ENCODE results near the gene ACOXL. TPM values are rescaled to one million over a fixed set of nuclear protein-coding genes. Genes with fewer than 3 reads are reported as not detected.

ACOXL gene
- total RNA-seq, 1 donor from 2014 or later: 0.23 TPM

DNA sequence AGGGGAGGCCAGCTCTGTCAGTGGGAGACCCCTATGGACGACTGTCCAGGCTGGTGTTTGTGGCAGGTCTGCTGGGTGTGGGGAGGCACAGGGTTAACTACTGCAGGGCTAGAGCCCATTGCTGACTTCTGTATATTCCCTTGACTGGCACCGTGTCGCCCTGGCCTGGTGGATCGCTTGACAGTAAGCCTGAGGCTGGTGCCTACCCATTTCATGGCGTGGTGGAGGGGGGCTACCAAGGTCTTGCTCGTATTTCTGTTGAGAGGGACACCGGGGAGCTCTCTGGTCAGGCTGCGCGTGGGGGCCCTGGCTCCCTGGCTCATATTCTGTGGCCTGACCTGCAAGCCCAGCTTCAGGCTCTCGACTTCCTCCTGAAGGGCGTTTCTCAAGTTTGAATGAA, 119.7 kb downstream of the ACOXL start:
- peaks cover 11% of the 10 kb centered on the region for H3K27me3 ChIP-seq (ENCODE audit: insufficient read depth, low read length)
- no peak overlapping the region for H3K4me2 ChIP-seq (ENCODE audit: low read length)
- TF ChIP-seq, protein P1, sequence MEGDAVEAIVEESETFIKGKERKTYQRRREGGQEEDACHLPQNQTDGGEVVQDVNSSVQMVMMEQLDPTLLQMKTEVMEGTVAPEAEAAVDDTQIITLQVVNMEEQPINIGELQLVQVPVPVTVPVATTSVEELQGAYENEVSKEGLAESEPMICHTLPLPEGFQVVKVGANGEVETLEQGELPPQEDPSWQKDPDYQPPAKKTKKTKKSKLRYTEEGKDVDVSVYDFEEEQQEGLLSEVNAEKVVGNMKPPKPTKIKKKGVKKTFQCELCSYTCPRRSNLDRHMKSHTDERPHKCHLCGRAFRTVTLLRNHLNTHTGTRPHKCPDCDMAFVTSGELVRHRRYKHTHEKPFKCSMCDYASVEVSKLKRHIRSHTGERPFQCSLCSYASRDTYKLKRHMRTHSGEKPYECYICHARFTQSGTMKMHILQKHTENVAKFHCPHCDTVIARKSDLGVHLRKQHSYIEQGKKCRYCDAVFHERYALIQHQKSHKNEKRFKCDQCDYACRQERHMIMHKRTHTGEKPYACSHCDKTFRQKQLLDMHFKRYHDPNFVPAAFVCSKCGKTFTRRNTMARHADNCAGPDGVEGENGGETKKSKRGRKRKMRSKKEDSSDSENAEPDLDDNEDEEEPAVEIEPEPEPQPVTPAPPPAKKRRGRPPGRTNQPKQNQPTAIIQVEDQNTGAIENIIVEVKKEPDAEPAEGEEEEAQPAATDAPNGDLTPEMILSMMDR (IDR thresholded peaks at IDR 0.05; ENCODE audit: insufficient read depth, low read depth, low read length): no peak
- no peak for TF ChIP-seq EZH2 (IDR thresholded peaks at IDR 0.05; ENCODE audit: insufficient read depth, low read length)
- DNase-seq (ENCODE audit: low read depth) (no peak), FAIRE-seq (no peak)
- Mint-ChIP-seq H3K4me3 (ENCODE audit: unreplicated experiment) (no peak overlapping the region), H3K27me3 (ENCODE audit: low read depth, unreplicated experiment) (peaks cover 20% of the 10 kb centered on the region), H3K9me3 (ENCODE audit: unreplicated experiment) (no peaks in the 10 kb centered on the region), H3K36me3 (ENCODE audit: low read depth, unreplicated experiment) (no peaks in the 10 kb centered on the region), H3K27ac (ENCODE audit: unreplicated experiment) (no peak overlapping the region), H3K4me1 (ENCODE audit: low read depth, unreplicated experiment) (peaks cover 2% of the 10 kb centered on the region)
- no peaks in the 10 kb centered on the region for H3K79me2 ChIP-seq (ENCODE audit: insufficient read depth, low read length)
- no peaks in the 10 kb centered on the region for H3K4me1 ChIP-seq (ENCODE audit: insufficient read depth, low read length)
- no peak overlapping the region for H3K27ac ChIP-seq (ENCODE audit: low read depth, low read length)
- H3K9me3 ChIP-seq (ENCODE audit: insufficient read depth, low read depth, low read length): no peaks in the 10 kb centered on the region
- no peak overlapping the region for H3K4me3 ChIP-seq (ENCODE audit: insufficient read depth, low read depth, low read length)
- no peak overlapping the region for H3K9ac ChIP-seq (ENCODE audit: low read length)
- H4K20me1 ChIP-seq (ENCODE audit: insufficient read depth, low read length): no peaks in the 10 kb centered on the region
- H3K36me3 ChIP-seq (ENCODE audit: insufficient read depth, low read length): no peaks in the 10 kb centered on the region
- H2AFZ ChIP-seq (ENCODE audit: low read depth, low read length): no peak overlapping the region

DNA sequence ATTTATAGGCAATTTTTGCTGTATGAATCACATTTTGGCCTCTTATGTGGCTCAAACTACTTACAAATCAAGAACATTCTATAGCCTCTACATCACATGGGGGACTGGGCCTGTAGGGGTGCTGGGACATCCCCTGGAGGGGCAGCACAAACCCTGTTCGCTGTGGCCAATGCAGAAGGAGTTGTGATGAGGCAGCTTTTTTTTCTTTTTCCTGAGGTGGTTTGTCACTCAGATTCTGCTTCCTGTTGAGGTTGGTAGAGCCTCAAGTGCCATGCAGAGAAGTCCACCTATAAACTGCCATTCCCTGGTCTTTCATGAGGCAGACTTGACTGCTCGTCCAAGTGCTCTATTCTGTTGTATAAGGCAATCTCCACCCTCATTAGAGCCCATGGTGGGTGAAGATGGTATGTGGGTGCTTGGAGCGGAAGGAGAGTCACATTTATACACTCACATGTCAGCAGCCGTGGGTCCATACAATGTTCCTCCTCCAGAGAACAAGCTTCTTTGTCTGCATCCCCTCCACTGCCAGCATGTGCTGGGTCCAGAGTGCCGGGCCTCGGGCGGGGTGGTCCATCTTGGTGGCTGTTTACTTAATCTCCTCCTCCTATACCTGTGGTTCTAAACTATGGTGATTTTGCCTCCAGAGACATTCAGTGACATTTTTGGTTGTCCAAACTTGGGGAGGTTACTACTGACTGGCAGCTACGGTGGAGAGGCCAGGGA, 120.3 kb downstream of the ACOXL start:
- no peaks in the 10 kb centered on the region for H3K4me1 ChIP-seq (ENCODE audit: insufficient read depth, low read length)
- no peak overlapping the region for H3K27ac ChIP-seq (ENCODE audit: low read depth, low read length)
- no peaks in the 10 kb centered on the region for H3K9me3 ChIP-seq (ENCODE audit: insufficient read depth, low read depth, low read length)
- H3K9ac ChIP-seq (ENCODE audit: low read length): no peak overlapping the region
- Mint-ChIP-seq H3K4me1 (ENCODE audit: low read depth, unreplicated experiment) (no peaks in the 10 kb centered on the region), H3K9me3 (ENCODE audit: unreplicated experiment) (no peaks in the 10 kb centered on the region), H3K27me3 (ENCODE audit: low read depth, unreplicated experiment) (peaks cover 20% of the 10 kb centered on the region), H3K4me3 (ENCODE audit: unreplicated experiment) (no peak overlapping the region), H3K27ac (ENCODE audit: unreplicated experiment) (no peak overlapping the region), H3K36me3 (ENCODE audit: low read depth, unreplicated experiment) (no peaks in the 10 kb centered on the region)
- H3K79me2 ChIP-seq (ENCODE audit: insufficient read depth, low read length): no peaks in the 10 kb centered on the region
- FAIRE-seq (no peak), DNase-seq (ENCODE audit: low read depth) (no peak)
- no peaks in the 10 kb centered on the region for H4K20me1 ChIP-seq (ENCODE audit: insufficient read depth, low read length)
- TF ChIP-seq, protein P1 (IDR thresholded peaks at IDR 0.05; ENCODE audit: insufficient read depth, low read depth, low read length): no peak
- TF ChIP-seq EZH2 (IDR thresholded peaks at IDR 0.05; ENCODE audit: insufficient read depth, low read length): no peak
- peaks cover 11% of the 10 kb centered on the region for H3K27me3 ChIP-seq (ENCODE audit: insufficient read depth, low read length)
- H3K4me2 ChIP-seq (ENCODE audit: low read length): no peak overlapping the region
- H3K4me3 ChIP-seq (ENCODE audit: insufficient read depth, low read depth, low read length): no peak overlapping the region
- no peaks in the 10 kb centered on the region for H3K36me3 ChIP-seq (ENCODE audit: insufficient read depth, low read length)
- no peak overlapping the region for H2AFZ ChIP-seq (ENCODE audit: low read depth, low read length)

DNA sequence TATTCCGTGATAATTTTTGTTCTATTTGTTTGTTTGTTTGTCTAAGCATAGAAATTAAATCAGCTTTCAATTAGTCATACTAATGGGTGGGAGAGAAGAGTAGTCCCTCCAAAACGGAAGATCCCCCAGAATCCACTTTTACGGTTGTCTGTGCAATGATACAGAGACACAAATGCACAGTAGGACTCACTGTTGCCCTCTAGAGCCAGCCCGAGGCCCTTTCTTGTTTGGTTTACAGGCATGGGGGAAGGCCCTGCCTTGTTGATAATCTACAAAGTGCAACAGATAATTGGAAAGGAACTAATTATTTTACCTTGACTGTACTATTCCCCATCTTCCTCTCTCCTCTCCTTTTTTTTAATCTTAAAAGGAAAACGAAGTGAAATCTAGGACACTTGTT, 121.1 kb downstream of the ACOXL start:
- Mint-ChIP-seq H3K27ac (ENCODE audit: unreplicated experiment) (no peak overlapping the region), H3K36me3 (ENCODE audit: low read depth, unreplicated experiment) (no peaks in the 10 kb centered on the region), H3K27me3 (ENCODE audit: low read depth, unreplicated experiment) (peaks cover 25% of the 10 kb centered on the region), H3K9me3 (ENCODE audit: unreplicated experiment) (no peaks in the 10 kb centered on the region), H3K4me1 (ENCODE audit: low read depth, unreplicated experiment) (no peaks in the 10 kb centered on the region), H3K4me3 (ENCODE audit: unreplicated experiment) (no peak overlapping the region)
- Histone ChIP-seq H3K4me3 (ENCODE audit: insufficient read depth, low read depth, low read length) (no peak overlapping the region), H3K36me3 (ENCODE audit: insufficient read depth, low read length) (no peaks in the 10 kb centered on the region), H3K4me2 (ENCODE audit: low read length) (no peak overlapping the region), H3K27ac (ENCODE audit: low read depth, low read length) (no peak overlapping the region), H3K79me2 (ENCODE audit: insufficient read depth, low read length) (no peaks in the 10 kb centered on the region), H3K27me3 (ENCODE audit: insufficient read depth, low read length) (peaks cover 11% of the 10 kb centered on the region), H4K20me1 (ENCODE audit: insufficient read depth, low read length) (no peaks in the 10 kb centered on the region), H3K9me3 (ENCODE audit: insufficient read depth, low read depth, low read length) (no peaks in the 10 kb centered on the region), H2AFZ (ENCODE audit: low read depth, low read length) (no peak overlapping the region), H3K4me1 (ENCODE audit: insufficient read depth, low read length) (no peaks in the 10 kb centered on the region), H3K9ac (ENCODE audit: low read length) (no peak overlapping the region)
- no peak for TF ChIP-seq EZH2 (IDR thresholded peaks at IDR 0.05; ENCODE audit: insufficient read depth, low read length)
- TF ChIP-seq, protein P1 (IDR thresholded peaks at IDR 0.05; ENCODE audit: insufficient read depth, low read depth, low read length): peak; percentile 56
- DNase-seq (ENCODE audit: low read depth) (no peak), FAIRE-seq (no peak)

Data from astrocyte (in vitro differentiated cells and primary cell).